ENCODE measurements around the gene MS4A6A.

MS4A6A gene

DNA sequence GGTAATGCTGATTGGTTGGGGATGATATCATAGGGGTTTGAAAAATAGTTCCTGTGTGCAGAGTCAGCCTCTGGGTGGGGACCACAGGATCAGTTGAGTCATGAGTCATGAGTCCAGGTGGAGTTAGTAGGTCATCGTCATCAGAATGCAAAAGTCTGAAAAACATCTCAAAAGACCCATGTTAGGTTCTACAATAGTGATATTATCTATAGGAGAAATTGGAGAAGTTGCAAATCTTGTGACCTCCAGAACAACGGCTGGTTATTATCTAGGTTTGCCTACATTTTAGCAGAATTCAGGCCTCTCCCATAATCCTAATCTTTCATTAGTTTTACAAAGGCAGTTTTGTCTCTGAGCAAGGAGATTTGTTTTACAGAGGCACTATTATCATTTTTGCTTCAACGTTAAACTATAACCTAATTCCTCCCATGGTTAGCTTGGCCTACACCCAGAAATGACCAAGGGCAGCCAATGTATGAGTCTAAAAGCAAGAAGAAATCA, 55.5 kb downstream of the MS4A6A start:
- FAIRE-seq: no peak

DNA sequence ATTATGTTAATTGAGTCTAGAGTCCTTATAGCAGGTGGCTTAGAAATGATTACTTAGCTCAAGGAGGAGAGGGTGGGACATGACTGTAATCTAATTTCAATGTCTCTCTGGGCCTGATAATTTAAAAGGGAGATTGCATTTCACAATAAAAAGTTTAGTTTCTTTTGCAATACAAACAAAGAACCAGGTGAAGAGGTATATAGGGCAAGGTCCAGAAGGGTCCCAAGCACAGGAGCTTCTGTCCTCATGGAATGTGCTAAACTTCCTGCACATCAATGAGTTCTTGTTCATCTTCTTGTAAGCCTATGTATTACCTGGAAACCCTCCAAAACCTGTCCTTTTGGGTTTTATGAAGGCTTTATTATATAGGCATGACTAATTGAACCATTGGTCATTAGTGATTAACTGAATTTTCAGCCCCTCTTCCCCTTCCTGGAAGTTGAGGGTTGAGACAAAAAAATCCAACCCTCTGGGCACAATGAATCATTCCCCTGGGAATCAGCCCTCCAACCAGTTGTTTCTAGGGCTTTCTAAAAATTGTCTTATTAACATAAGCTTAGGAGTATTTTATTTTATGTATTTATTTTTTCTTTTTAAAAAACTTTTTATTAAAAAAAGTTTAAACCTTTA, 56.8 kb downstream of the MS4A6A start:
- no peak for FAIRE-seq

DNA sequence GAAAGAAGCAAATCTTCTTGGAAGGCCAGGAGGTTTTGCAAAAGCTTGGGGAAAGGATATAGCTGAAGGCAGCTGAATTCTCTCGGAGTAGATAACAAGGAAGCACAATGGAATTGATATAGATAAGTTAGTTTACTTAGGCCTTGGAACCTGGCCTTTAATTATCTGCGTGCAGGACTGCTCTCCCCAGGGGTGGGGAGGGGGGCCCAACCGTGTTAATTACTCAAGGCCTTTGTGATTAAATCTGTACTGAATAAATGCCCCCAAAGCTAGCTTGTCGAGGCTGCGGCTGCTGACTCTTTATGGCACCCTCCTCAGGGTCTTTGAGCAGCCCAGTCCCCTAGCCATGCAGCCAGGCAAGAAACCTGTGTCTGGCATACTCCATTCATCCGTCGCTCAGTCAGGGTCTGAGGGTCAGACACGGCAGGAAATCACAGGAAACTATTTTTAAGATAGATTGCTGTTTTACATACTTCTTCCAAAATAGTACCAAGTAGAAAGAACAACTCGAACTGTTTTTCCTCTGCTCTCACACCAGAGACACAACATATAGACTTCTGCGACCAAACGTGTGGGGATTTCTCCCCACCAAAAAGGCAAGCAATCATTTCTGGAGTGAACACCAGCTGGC, 58.0 kb downstream of the MS4A6A start:
- FAIRE-seq: no peak
